NK-92 treated with Interleukin-12 subunit alpha and Interleukin-12 subunit beta, amount 100 ng/mL, for 24 hours (cell line): Measurements from ENCODE around the gene SRGAP3.
"Not testable (repeated sequence)": the region's sequence is repeated elsewhere in the genome, so short reads cannot be mapped to it uniquely, and the experiment has no call there.

Source experiments
- DNase-seq: peaks from one replicate; lab custom pipeline; 2025; lab: John Stamatoyannopoulos, UW

Gene SRGAP3

GRCh38 chr3:9113040-9113439 is 136.4 kb downstream of the SRGAP3 start:
- no peak for DNase-seq

DNA sequence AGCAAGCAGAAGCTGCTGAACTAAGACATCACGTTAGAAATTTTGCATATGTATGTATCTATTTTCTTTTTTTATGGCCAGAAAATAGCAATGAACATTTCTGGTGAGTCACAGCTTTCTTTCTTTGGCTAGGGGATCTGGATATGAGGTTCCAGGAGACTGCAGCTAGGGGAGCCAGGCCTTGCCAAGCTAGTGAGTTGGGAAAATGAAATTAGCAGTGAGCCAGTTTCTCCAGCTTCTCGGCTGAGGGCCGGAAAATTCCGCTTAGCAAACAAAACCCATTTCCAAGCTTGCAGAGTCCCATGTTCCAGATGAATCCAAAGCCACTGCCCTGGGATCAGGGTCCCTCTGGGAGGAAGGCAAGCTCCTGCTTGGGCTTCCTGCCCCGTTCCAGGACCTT is 137.6 kb downstream of the SRGAP3 start:
- DNase-seq, result no peak

- no peak for DNase-seq
These were observed 138.0 kb downstream of the SRGAP3 start for GRCh38 chr3:9111417-9111816.

DNA sequence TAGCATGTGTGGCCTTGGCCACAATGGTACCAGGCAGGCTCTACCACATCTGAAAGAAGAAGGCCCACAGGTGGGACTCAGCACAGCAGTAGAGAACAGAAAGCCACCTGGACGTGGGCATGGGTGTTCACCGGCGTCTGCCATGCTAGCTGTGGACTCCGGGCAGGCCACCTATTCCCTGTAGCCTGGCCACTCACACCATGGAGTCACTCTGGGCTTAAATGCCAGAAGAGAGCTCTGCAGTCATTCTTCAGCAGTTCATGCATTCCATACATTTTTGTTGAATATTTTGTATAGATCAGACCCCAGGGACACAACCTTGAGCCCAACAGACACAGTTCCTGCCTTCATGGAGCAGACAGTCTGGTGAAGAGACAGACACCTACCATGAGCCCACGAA is 138.6 kb downstream of the SRGAP3 start:
- DNase-seq, result no peak

- DNase-seq, result no peak
These were observed 139.1 kb downstream of the SRGAP3 start for GRCh38 chr3:9110316-9110715.

GRCh38 chr3:9109568-9109914 is 139.9 kb downstream of the SRGAP3 start:
- no peak for DNase-seq

GRCh38 chr3:9108876-9109567 is 140.4 kb downstream of the SRGAP3 start:
- no peak for DNase-seq

DNA sequence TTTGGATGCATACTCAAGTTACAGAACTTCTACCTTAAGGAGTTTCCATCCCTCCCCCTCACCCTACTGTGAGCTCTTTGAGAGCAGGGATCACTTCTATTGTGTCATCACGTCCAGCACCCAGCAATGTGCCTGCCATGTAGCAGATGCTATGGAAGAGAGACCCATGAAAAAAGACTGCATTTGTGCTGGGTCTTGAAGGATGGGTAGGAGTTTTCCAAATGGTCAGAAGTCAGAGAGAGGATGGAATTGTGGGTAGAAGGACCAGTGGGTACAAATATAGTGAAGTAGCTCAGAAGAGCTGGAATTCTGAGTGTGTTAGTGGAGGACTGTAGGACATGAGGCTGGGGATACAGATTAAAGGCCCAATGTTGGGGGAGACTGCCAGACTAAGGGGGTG is 141.7 kb downstream of the SRGAP3 start:
- DNase-seq, result no peak

DNA sequence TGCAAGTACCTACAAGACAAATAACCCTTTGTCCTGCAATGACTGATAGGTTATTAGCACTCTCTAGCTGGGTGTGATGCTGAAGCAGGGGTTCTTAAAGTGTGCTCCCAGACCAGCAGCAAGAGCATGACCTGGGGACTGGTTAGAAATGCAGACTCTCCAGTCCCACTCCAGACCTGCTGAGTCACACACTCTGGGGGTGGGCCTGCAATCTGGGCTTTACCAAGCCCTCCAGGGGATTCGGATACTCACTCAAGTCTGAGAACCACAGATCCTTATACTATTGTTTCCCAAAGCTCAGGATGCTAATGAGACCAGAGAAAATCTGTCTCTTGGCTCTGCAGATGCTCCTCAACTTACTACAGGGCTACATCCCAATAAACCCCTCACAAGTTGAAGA is 144.0 kb downstream of the SRGAP3 start:
- no peak for DNase-seq

DNA sequence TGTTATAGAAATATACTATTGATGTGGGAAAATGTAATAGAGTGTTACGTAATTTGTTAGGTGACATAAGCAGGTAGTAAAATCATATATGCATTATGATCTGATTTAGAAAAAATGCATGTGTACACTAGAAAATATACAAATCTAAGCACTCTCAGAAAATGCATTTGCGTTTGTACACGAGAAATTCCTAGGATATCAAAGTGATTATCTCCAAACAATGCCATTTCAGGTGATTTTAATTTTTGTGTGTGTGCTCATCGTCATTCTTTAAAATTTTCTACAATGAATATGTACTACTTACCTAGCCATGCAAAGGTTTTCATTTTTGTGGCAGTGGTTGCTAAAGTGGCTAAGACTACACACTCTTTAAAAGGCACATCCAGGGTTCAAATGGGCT is 145.3 kb downstream of the SRGAP3 start:
- DNase-seq, result no peak

GRCh38 chr3:9102240-9102981 is 147.0 kb downstream of the SRGAP3 start:
- no peak for DNase-seq

DNA sequence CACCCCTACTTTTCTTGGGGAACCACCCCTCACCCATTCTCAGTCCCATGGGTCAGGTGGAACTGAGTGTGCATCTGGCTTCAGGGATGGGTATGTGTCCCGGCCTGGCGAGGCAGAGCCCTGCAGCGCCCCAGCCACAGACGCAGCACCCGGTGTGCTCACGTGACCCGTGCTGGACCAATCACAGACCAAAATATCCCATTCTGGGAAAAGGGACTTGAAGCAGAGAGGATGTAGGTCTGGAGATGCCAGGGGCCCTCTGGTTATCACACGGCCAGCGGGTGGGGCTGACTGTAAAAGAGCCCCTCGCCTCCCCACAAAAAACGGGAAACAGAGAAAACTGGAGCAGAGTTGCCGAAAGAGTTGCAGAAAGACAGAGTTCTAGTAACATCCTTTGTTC is 148.2 kb downstream of the SRGAP3 start:
- DNase-seq, result no peak

DNA sequence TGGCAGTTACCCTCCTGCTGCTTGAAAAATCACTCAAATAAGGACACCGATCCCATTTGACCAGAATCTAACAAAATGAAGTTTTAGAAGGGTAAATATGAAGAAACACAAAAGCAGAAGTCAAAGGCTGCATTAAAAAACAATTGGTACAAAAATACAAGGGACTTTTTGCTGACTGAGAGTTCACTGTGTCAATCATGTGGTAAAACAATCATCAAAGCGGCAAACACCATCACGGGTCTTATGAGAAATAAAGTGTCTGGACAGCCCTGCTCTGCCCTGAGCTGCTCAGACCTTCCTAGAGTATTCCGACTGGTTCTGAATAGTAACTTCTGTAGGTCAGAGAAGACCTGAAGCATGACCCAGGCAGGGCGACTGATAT is 148.9 kb downstream of the SRGAP3 start:
- no peak for DNase-seq

GRCh38 chr3:9099702-9100512 is 149.5 kb downstream of the SRGAP3 start:
- no peak for DNase-seq

DNA sequence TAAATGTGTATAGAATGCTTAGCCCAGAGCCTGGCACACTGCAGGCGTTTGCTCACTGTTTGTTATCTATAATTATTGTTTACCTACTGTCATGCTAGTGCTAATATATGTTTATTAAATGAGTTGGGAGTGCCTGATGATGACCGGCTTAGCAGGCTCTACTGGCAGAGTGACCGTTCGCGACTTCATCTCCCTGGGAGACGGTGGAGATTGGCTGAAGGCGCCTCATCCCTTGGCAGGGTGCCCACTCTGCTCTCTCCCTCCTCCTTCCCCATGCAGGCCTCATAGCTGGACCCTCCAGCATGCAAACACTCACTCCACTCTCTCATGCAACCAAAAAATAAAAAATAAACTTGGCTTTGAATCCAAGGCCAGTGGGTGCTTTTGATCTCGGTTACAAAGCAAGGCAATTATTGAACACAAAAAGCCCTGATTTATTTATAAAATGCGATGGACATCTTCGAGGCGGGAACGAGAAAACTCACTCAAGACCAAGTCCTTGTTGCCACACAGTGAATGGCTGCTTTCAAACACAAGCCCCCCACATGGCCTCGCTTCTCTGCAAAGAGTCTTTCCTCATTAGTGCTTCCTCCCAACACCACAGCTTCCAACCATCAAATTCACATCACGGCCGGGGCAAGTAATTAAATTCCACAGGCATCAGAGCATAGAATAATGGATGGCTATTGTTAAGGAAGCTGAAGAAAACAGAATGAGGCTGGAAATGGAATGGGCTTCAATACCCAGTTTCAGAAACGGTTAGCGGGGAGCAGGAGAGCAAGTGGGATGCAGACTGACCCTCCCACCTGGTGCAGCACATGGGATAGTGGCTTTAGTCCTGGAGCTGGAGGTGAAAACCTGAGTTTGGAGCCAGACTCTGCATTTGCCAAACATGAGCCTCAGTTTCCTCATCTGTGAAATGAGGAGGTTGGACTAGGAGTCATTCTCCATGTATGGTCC is 150.4 kb downstream of the SRGAP3 start:
- DNase-seq, result no peak

GRCh38 chr3:9097495-9097894 is 152.0 kb downstream of the SRGAP3 start:
- no peak for DNase-seq

DNA sequence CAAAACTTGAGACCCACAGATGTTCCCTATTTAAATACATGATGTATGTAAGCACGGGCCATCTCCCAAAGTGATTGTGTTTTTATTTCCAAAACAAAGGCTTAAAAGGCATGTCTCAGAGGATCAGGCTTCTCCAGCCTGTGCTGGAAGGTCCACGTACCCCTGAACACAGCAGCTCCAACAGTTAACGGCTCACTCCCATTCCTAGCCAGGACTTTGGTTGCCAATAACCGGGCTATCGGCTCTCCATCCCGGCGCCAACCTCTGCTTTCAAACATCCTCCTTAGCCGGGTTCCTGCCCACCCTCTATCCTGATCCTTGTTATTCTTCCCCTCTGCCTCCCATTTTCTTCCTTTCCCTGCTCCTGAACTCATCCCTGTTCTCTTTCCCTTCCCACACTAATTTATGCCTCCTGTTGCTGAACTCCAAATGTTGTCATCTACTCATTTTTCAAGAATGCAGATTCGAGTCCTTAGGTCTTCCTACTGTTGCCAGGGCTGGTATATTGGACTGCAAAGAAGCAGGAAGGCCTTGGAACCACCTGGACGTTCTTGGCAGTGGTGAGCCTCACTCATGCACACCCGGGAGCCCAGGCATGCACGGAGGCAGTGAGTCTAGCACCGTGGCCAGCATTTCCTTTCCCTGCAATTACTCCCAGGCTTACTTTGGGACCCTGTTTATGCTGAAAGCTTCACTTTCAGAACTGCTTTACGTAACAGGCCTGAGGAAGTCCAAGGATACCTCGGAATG is 157.8 kb downstream of the SRGAP3 start:
- DNase-seq, result no peak

GRCh38 chr3:9088441-9089353 is 160.7 kb downstream of the SRGAP3 start:
- no peak for DNase-seq

DNA sequence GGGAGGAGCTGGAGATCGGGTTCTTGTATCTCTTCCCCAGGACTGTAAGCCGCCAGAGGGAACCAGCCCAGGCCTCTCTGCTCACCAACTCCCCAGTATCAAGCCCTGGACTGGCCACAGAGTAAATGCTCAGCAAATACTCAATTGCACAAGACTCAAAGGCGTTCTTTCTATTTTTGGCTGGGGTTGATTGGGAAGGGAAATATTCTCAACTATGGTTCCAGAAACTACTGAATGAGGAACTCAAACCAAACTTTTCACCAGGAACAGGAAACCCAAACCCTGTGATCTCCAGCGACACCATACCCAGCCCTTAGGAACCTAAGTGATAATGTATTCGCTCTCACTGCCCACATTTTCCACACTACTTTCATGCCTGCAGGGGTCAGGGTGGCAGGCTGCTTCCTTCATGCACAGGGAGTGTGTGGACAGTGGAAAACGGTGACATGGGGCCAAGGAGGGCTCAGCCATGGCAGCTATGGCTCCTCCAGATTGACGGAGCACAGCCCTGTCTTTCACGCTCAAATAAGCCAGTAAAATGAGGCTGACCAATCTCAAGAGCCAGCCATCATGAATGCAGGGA is 161.5 kb downstream of the SRGAP3 start:
- DNase-seq, result no peak

DNA sequence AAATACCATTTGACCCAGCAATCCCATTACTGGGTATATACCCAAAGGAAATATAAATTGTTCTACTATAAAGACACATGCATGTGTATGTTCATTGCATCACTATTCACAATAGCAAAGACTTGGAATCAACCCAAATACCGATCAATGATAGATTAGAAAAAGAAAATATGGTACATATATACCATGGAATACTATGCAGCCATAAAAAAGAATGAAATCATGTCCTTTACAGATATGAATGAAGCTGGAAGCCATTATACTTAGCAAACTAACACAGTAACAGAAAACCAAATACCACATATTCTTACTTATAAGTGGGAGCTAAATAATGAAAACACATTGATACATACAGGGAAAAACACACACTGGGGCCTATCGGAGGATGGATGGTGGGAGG is 164.0 kb downstream of the SRGAP3 start:
- not testable (repeated sequence) for DNase-seq
